SH-SY5Y (cell line): ENCODE data around the gene SMARCA2.

Source experiments
- GATA2 ChIP-seq: IDR thresholded peaks from 2 replicates; pipeline ENCODE4 v1.6.1; 2011; ENCODE audit warnings: mild to moderate bottlenecking, low read depth, low read length
- GATA3 ChIP-seq: IDR thresholded peaks from 2 replicates; pipeline ENCODE4 v1.6.1; 2011; ENCODE audit warnings: low read depth, mild to moderate bottlenecking, low read length, moderate library complexity

GRCh38 chr9:2233274-2233673, 218.1 kb downstream of the SMARCA2 start:
- TF ChIP-seq GATA2 (no peak), GATA3 (no peak)
